NCI-H748 (cell line): ENCODE results near the gene PPP1R9A.
A peak's percentile ranks its signal among the peaks of the same experiment; 100 is the strongest.

Experiments
- DNase-seq: peaks from one replicate; lab custom pipeline; 2025; ENCODE audit not compliant: unreplicated experiment; lab: John Stamatoyannopoulos, UW

The PPP1R9A gene

DNA sequence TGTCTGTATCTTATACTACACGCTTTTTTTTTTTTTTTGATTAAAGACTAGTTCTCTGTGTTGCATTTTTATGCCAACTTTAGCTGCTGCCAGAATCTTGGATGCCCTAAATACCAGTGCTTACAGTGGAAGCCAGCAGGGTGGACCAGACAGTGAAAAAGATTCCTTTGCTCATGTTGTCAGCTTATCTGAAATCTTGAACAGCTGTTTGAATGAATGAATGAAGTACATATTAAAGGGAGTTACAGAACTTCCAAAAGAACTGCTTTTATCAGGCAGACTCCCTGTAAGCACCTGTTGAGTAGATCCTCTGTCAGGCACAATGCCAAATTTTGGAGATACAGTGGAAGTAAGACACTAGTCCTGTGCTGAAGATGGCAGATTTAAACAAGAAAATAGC lies 184.9 kb downstream of the PPP1R9A start:
- DNase-seq, result no peak

DNA sequence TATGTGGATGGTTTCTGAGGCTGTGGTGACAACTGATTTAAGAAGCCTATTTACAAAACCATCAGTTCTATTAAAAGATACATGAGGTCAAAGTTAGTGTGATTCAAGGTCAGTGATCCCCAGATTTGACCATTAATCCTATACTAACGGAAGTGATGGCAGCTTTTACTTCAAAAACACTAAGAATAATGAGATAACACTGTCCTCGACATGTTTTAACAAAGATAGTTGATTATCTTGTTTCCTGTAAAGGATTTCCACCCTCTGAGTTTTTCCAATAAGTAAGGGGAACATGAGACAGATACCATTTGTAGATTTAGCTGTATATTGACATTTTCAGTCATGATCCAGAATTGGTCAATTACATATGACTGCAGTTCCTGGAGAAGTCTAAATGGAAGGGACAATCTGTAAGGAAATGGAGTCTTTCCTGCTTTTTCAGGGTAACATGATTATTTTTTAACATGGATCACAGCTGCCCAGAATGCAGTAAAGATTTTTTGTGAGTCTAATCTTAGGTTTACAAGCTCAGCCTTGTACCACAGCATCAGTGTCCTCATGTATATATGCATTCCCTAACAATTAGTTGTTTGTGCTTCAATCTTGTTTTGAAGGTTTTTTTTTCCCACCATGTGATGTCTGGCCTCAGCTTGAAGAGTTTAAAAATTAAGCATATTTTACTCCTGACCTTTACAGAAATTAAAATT lies 188.0 kb downstream of the PPP1R9A start:
- no peak for DNase-seq

DNA sequence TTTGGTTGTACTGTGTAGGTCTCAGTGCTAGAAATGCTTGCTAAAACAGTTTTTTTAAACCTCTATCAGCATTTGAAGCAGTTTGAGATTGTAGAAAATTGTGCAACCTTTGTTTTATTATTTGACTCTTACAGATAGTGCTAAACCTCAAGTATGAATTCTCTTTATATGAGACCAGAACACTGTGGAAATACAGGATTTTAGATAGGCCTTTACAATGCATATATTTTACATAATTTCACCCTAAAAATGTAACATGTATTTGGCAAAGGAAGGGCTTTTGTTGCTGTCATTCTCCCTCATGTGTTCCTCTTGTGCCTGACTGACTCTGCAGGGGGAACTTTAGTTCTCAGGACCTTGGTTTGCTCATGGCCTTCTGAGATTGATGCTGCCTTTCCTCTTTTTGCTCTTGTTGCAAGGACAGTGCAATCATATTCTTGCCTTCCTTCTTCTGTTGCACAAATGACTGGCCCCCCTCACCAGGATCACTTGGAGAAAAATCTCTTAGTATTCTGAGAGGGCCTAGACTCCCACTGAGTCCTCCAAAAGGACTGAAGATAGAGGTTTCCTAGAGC lies 188.7 kb downstream of the PPP1R9A start:
- DNase-seq, result no peak

DNA sequence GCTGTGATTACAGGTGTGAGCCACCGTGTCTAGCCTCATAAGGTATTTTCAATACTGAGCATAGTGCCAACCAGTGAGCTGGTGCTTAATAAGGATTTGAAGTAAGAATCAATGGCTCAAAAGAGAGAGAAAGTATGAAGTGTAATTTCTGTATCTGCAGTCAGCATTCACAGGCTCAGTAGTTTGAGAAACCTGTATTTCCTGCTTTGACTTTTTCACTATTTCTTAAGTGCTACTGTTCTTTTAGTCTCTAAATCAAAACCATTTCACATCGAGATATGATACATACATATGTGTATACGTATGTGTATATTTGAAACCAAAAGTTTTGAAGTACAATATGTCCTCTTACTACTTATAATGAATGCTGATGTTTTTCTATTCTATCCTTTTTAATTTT lies 189.9 kb downstream of the PPP1R9A start:
- DNase-seq, result no peak

DNA sequence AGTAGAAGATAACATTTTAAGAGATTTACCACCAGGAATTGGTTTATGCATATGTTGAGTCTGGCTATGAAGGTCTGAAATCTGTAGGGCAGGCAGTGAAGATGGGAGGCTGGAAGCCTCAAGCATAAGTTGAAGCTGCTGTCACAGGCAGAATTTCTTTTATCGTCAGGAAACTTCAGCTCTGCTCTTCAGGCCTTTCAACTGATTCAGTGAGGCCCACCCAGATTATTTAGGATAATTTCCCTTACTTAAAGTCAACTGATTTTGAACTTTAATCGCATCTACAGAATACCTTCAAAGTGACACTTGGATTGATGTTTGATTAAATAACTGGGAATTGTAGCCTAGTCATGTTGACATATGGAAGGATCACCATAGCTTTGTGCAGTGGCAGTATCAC lies 190.5 kb downstream of the PPP1R9A start:
- DNase-seq, result no peak

DNA sequence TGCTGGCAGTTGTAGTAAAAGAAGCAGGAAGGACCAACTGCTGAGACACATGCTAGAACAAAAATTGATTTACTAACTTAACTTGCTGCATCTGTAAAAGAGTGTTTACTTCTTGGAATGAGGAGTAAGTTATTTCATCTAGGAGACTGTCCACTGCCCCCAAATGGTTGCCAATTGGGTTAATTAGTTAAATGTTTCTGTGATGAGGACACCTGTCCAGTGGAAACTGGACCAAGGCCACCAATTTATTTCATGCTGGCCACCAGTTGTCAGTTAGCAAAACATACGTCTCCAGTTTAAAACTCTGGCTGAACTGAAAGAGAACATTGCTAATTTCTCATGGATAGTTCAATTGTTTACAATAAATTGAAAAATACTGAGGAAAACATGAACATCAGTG lies 191.7 kb downstream of the PPP1R9A start:
- DNase-seq, result no peak

DNA sequence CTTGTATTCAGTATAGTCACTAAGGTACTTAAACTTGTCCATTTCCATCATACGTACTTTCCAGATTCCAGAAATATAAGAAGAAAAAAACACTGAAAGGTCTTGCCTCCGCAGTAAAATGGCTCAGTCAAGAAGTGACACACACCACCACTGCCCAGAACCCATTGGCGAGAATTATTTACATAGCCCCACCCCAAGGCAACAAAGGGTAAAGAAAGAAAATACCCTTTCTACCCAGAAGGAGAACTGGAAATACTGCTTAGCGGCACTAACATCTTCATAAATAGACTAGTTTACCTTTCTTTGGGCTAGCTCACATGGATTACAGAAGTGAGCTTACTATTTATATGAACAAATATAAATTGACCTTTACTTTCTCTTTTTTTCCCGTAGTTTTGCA lies 194.0 kb downstream of the PPP1R9A start:
- peak; percentile 15 for DNase-seq

DNA sequence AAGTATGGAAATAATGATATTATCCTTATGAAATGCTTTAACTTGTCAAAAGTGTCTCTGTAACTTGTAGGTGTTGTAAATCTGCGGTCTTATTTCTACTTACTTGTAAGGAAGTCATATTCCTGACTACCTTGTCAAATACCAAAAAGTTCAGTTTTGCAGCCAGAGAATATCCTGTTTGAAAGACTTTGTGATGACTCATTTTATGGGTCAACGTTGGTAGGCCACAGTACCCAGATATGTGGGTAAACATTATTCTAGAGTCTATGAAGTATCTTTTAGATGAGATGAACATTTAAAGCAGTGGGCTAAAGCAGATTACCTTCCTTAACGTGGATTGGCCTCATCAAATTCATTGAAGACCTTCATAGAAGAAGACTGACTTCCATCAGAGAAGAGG lies 195.3 kb downstream of the PPP1R9A start:
- no peak for DNase-seq

DNA sequence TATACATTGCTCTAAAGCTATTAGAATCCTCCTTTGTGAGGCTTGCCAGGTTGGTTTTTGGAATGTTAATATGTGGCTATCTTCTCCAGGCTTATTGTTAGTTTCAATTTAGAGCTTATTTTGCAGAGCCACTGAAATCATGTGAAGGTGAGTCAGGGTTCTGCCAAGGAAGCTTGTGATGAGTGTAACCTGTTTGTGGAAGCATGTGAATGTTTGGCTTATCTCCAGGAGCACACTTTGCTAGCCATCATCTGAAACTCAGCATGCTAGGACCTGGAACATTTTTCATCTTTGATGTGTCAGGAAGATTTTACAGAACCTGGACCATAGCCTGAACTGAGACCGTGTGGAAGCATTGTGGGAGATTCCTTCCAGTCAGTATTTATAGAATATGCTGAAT lies 197.3 kb downstream of the PPP1R9A start:
- no peak for DNase-seq

DNA sequence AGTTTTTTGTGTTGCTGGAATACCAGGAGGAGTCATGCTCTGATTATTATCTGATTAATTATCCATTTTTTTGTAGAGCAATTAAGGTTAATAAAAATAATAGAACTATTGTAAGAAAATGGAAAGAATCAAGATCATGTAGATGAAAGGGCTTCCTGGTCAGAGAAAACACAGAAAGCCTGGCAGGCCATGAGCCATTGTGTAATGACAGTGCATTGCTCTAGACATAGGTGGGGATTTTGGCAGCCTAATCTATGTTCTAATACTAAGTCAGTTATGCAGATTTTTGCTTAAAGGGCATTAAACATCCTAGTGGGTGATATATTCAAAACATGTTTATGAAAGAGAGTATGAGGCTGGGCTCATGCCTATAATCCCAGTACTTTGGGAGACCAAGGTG lies 198.2 kb downstream of the PPP1R9A start:
- DNase-seq, result no peak

DNA sequence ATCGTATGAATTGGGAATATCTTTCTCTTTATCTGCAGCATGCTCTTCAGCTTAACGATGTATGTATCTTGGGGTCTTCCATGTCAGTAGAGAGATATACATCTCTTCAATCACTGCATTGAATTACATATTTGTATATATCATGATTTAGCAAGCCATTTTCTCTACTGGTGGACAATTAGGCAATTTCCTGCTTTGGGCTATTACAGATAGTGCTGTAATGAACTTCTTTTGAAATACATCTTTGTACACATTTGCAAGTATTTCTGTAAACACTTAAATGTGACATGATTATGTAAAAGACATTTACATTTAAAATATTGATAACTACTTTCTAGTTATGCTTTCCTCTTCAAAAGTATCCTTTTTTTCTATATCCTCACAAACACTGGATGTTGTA lies 199.0 kb downstream of the PPP1R9A start:
- DNase-seq, result peak; percentile 35

DNA sequence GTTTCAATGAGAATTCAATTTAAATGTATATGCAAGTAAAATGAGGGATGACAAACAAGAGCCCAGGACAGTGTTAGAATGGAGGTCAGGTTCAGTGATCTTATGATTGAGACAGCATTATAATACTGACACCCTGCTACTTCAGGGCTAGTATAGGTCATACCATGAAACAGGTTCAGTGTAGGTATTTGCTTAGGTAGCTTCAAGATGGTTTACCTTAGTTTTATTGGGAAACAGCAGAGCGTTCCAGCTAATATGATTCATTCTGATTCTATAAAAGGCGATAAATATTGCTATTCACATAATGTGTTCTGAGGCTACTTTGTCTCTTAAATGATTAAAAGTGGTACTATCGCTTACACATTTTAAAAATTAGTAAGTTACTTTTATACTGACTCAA lies 203.3 kb downstream of the PPP1R9A start:
- no peak for DNase-seq

DNA sequence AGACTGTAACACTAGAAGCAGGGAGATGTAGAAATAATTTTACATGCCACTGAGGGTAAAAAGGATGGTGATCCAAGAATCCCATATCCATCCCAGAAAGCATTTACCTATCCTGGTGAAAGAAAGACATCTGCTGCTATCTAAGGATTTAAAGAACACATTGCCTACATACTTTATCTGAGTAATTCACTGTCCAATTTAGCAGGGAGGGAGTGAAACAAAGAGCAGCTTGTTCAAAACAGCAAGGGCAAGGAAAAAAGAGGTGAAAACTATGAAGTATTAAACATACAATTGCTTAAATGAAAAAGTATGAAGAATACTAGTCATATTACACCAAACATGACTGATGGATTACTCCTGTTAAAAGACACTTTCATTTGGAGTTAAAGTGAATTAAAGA lies 206.2 kb downstream of the PPP1R9A start:
- no peak for DNase-seq

DNA sequence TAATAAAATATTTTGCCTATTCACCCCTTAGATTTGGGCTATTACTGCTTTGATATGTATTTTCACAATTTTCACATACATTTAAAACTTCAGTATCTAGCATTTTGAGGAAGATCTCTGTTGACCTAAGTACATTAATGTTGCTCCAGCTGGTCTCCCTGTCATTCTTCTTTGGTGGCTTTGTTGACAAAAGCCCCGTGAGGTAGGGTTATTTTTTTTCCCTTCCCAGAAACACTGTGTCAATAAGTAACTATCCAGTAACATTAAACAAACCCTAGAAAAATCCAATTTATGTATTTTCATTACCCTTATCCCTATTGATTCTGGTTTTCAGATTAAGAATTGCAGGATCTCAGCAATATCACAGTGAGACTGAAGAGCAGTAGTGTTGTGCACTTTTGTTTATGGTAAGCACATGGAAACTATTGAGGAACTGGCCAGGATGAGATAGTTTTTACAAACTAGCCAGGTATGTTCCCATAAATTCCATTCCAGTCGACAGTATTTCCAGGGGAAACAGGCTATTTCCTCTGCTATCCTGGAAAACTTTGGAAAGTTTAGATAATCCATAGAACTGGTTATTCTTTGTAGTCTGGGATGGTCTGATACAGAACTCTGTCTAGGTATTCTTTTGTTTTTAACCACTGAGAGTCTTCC lies 218.8 kb downstream of the PPP1R9A start:
- DNase-seq, result peak; percentile 65

DNA sequence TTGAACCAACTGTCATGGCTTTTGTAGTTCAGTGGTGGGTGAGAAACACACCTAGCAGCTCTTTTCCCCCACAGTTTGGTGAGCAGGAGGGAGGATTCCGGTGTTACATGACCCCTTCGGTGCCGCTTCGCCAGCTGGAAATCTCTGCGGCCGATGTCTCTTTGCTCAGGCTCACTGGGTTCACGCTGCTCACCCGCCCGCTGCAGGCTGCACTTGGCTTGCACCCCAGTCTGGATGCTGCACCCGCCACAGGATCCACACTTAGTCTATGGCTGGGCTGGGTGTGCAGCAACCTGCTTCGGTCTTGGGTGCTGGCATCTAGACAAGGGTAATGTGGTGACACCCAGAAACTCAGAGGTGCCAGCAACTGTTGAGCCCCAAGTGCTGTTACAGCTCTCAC lies 225.1 kb downstream of the PPP1R9A start:
- DNase-seq, result no peak

DNA sequence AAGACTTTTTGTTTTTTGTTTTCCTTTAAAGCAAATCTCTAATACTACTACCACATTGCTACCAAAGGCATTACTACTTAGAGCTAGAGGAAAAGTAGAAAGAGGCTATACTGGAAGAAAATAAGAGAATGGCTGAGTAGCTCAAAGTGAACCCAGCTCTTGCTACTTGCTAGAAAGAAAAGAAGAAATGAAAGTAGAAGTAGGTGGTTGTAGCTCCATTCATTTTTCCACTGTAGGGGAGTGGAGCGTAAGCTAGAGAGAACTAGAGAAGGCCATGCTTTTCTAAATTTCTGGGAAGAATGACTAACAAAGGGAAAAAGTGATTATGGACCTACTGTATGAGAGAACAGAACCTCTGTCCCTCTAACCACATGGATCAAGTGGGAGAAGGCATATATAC lies 232.5 kb downstream of the PPP1R9A start:
- no peak for DNase-seq

DNA sequence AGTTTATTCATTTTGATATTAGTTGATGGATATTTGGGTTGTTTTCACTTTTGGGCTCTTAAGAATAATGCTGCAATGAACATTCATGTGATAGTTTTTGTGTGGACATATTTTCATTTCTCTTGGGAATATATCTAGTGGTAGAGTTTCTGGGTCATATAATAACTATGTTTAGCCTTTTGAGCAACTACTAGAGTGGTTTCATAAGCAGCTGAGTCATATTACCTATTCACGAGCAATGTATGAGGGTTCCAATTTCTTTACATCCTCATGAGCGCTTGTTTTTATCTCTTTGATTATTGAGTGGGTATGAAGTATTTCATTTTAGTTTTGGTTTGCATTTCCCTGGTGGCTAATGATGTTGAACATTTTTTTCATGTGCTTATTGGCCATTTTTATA lies 234.4 kb downstream of the PPP1R9A start:
- DNase-seq, result no peak

DNA sequence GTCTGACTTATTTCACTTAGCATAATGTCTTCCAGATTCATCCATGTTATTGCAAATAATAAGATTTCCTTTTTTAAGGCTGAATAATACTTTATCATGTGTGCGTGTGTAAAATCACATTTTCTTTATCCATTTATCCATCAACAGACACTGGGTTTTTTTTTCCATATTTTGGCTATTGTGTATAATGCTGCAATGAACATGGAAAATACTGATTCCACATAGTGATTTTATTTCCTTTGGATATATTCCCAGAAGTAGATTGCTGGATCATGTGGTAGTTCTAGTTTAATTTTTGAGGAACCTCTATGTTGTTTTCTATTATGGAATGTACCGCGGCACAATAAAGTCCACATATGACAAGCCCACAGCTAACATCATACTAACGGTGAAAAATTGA lies 236.9 kb downstream of the PPP1R9A start:
- DNase-seq, result no peak

DNA sequence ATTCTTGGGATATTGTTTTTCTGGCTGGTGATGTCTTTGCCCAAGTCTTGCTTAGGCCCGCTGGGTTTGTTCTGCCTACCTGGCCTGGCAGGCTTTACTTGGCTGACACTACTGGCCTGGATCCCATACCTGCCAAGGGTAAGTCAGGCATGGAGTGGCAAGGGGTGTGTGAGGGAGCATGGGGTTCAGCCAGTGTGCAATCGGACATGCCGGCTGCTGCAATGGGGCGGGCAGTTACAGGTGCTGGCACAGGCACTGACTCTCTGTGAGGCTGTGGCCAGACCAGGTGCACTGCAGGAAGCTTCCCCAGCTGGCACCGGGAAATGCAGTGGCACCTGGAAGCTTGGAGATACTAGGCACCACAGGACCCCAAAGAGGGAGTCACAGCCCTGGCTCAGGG lies 248.6 kb downstream of the PPP1R9A start:
- no peak for DNase-seq

DNA sequence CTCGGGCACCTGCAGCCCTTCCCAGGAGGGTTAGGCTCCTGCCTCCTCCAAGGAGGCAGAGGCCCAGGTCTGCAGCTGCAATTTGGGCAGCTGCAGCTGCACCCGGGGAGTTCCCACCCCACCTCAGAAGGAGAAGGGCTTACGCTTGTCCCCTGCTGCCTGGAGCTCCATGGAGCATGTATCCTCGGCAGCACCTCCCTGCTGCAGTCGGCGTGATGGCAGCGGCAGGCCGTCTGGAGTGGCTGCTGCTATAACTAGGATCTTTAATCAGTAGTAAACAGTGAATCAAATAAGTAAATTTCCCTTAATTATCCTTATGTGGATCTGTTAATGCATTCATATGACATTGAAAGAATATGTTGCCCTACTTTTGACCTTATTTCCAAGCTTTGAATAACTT lies 250.0 kb downstream of the PPP1R9A start:
- no peak for DNase-seq

DNA sequence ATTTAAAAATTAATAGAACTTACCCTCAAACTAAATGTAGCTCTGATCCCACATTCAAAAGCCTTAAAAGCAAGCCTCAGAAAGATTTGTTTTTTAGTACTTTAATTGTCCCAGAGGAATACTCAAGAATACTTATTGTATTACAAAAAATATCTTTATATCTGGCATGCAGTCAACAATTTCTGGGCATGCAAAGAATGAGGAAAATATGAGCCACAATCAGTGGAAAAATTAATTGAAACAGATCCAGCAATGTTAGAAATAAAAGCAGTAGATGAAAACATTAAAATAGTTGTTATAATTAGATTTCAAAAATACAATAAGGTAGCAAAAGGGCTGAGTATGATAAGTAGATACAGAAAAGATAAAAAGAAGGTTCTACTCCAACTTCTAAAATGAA lies 262.3 kb downstream of the PPP1R9A start:
- no peak for DNase-seq

DNA sequence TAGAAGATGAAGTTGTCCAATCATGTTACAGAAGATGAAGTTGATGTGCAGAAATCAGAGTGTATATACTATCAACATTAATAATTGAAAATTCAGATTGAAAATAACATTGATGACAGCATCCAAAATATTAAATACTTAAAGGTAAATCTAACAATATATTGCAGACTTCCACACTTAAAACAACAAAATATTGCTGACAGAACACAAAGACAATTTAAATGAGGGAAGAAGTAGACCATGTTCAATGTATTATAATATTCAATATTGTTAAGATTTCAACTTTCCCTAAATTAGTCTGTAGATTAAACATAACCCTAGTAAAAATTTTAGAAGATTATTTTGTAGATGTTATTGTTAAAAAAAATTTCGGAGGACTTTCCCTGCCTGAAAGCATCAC lies 265.0 kb downstream of the PPP1R9A start:
- no peak for DNase-seq

DNA sequence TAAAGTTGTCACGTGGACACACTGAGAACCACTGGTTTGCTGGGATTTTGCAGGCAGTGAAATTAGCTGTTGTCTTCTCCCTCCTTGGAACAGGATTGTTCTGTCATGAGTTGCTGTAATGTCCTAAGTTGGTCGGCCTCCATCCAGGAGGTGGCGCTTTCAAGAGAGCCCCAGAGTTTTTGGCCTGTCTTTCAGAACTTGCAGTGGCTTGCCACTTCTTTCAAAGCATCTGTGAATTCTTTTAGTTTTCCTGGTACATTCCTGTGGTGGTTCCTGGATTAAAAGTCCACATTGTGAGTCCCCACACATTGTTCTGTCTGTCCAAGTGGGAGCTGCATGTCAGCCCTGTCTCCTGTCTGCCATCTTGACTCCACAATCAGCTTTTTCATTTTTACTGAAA lies 283.1 kb downstream of the PPP1R9A start:
- no peak for DNase-seq
